GM21360 (cell line): Measurements from ENCODE around the gene MLPH.

Experiments used
- ATAC-seq: cut with Tn5 transposase; IDR thresholded peaks from one replicate; pipeline ENCODE4 v1.9.1; 2021; ENCODE audit warnings: mild to moderate bottlenecking, moderate library complexity; ENCODE audit not compliant: unreplicated experiment

MLPH gene

DNA sequence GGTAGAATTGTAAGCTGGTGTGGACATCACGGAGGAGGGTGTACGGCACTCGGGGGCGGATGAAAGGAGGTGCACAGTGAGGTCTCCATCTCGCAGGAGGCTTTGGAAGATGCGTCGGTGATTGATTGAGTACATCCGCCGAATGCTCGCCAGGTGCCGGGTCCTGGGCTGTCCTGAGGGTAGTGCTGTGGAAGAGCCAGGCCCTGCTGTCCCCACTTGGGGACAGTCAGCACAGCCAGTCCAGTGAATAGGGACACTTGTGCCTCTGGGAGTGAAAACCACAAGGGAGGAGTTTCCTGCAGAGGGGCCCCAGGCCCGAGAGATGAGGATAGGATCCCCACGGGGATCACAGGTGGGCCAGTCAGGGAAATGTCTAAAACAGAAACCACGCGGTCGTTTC lies 28.1 kb downstream of the MLPH start:
- ATAC-seq = no peak

DNA sequence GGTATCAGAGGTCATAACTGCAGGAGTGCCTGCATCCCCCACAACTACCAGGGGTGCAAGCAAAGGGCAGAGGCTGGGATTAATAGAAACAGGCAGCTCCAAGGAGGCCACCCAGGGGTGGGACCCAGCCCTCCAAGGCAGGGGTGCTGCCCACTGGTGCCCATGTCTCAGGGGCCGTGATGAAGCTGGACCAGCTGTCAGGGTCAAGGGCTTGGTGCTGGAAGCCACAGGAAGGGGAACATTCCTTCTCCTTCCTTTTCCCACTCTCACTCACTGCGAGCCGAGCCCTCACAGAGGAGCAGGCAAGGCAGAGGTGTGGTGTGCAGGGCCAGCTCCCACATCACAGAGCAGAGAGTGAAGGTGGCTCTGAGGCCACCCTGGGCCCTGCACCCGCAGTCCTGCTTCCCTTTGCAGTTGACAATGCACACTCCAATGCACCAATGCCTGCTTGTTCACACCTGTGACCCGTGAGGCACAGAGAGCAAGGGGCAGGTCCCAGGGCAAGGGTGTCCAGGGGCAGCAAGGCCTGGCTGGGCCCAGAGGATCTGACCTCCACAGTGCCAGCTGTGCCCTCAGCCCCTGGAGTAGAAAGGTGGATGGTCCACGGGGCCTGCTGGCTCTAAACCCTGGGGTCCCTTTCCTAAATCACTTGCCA lies 28.7 kb downstream of the MLPH start:
- ATAC-seq = no peak

DNA sequence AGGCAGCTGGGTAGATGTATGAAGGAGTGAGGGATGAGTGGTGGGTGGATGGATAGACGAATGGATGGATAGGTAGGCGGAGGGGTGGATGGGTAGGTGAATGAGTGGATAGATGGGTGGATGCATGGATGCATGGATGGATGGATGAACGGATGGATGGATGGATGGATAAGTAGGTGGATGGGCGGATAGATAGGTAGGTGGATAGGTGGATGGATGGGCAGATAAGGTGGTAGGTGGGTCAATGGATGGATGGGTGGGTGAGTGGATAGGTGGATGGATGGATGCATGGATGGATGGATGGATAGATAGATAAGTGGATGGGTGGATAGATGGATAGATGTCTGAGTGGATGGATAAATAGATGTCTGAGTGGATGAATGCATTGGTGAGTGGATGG lies 30.1 kb downstream of the MLPH start:
- no peak for ATAC-seq

DNA sequence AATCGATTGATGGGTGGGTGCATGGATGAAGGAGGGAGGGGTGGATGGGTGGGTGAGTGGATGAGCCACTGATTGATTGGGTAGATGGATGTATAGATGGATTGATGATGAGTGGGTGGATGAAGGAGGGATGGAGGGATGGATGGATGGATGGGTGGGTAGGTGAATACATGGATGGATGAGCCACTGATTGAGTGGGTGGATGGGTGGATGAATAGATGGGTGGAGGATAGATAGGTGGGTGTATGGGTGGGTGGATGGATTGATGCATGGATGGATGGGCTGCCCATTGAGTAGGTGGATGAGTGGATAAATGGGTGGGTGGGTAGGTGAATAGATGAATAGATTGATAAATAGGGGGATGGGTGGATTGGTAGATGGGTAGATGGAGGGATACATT lies 30.9 kb downstream of the MLPH start:
- no peak for ATAC-seq

DNA sequence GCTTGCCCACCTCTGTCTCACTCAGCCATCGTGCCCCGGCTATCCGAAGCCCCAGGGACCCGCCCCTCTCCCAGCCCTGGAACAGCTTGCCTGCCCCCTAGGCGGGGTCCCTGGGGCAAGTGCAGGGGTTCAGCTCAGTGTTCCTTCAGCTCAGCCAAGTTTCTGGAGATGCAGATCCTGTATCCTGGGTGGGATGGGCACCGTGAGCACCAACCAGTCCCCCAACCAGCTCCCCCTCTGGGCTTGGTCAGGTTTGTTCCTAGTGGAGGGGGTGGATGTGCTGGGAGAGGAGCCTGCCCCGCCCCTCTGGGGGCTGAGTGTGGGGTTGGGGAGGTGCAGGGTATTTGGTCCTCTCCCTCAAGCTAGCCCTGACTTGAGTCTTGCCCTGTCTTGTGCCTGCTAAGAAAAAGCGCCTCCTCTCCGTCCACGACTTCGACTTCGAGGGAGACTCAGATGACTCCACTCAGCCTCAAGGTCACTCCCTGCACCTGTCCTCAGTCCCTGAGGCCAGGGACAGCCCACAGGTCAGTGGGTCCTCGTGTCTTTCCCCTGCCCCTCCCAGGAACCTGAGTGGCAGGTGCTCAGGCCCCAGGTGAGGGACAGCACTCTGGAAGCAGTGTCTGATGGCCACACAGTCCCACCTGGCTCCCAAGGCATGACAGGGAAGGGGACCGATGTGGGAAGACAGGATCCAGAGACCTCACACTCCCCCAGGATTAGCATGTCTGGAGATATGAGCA lies 32.6 kb downstream of the MLPH start:
- ATAC-seq = no peak

DNA sequence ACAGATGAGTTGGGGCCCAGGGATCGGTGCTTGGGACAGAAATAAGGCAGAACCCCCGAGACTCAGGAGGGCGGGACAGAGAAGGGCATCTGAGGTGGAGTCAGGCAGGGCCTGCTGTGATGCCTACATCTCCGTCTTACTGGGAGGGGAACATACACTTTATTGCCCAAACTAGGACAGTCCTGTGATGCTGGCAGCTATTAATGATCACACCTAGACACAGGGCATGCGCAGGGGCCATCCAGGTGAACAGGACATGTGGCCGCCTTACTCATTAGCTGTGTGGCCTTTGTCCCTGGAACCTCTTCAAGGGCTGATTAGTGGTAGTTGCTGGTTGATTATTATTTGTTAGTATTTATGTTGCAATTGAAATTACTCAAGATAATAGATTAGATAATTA lies 33.2 kb downstream of the MLPH start:
- ATAC-seq = no peak

DNA sequence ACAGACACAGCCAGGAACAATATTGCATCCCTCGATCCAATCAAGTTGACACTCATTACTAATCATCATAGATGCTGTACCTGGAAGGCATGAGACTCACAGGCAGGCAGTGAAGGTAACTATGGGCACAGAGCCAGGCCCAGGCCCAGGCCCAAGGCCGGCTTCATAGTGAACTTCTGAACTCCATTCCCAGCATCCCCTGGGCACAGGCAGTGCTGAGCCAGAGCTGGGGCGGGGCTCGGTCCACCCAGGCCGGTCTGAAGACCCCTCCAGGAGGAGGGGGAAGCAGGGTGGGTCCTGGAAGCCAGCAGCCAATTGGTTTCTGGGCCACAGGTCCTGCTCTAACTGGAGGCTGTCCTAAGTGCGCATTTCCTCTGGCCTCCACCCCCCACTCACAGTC lies 37.6 kb downstream of the MLPH start:
- no peak for ATAC-seq

DNA sequence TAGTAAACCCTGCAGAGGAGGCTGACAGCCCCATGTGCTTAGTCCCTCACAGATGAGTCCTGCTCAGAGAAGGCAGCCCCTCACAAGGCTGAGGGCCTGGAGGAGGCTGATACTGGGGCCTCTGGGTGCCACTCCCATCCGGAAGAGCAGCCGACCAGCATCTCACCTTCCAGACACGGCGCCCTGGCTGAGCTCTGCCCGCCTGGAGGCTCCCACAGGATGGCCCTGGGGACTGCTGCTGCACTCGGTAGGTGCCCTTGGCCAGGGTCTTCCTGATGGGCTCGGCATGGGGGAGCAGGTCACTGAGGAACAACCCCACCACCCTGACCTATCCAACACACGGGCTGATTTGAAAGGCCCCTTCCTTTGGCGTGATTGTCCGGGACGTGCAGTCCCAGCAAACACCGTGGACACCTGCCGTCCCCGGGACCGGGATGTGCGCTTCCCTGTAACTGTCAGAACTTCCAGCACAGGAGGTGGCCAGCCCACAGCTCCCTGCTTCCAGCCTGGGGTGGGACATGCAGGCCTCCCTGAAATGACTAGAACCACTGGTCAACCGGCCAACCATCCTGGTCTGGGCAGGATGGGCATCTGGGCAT lies 38.6 kb downstream of the MLPH start:
- ATAC-seq = no peak

DNA sequence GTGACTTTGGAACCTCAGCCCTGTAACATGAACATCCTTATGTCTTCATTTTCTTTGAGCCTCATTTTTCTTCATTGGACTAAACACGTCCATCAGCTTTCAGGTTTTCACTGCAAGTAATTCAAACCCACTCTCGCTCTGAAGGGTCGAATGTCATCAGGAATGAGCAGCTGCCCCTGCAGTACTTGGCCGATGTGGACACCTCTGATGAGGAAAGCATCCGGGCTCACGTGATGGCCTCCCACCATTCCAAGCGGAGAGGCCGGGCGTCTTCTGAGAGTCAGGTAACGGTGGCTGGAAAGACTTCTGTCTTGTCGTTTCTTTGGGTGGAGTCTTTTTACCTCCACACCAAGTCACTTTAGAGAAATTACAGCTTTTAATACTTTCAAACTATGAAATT lies 40.2 kb downstream of the MLPH start:
- no peak for ATAC-seq

DNA sequence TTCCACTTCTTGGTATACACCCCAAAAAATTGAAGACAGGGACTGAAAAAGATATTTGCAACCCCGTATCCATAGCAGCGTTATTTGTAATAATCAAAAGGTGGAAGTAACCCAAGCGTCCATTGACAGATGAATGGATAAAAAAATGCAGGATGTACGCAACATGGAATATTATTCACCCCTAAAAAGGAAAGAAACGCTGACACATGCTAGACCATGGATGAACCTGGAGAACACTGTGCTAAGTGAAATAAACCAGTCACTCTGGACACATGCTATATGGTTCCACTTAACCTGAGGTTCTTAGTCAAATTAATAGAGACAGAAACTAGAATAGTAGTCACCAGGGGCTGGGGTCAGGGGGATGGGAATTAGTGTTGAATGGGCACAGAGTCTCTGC lies 40.7 kb downstream of the MLPH start:
- no peak for ATAC-seq

DNA sequence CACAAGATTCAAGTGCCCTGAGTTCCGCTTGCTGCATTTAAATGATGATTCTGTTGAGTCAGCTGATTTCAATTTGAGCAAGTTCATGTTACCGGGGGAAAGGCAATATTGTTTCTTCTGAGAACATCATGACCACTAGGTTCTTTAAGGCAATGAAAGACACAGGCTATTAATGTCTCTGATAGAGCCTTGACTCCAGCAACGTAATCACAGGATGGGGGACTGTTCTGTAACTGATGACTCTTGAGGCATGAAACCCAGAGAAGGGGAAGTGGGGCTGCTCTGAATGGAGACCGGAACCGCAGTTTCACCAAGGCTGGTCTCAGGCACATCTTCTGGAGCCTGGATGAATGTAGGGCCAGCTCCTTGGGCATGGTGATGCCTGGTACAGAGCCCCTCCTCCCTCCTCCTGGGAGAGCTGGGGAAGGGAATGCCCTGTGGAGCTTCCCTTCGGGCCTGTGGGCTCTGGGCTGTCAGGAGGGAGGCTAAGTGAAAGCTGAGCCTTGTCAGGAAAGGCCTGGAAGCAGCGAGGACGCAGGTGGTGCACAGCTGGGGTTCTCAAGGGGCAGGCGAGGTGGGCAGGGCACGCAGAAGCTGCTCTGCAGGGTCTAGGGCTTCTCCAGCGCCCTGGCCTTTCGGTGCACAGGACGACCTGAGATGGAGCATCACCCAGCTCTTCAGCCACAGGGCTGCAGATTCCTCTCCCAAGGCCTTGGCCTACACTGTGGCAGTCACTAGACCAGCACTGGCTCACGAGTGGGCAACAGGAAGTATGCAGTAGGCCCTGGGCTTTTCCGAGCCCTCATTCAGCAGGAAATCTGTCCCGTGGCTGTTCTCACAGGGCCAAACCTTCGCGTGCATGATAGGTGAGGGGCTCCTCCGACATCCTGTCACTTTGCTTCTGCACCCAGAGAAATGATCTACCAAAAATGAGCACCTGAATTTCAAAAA lies 42.7 kb downstream of the MLPH start:
- peak; percentile 86 for ATAC-seq

DNA sequence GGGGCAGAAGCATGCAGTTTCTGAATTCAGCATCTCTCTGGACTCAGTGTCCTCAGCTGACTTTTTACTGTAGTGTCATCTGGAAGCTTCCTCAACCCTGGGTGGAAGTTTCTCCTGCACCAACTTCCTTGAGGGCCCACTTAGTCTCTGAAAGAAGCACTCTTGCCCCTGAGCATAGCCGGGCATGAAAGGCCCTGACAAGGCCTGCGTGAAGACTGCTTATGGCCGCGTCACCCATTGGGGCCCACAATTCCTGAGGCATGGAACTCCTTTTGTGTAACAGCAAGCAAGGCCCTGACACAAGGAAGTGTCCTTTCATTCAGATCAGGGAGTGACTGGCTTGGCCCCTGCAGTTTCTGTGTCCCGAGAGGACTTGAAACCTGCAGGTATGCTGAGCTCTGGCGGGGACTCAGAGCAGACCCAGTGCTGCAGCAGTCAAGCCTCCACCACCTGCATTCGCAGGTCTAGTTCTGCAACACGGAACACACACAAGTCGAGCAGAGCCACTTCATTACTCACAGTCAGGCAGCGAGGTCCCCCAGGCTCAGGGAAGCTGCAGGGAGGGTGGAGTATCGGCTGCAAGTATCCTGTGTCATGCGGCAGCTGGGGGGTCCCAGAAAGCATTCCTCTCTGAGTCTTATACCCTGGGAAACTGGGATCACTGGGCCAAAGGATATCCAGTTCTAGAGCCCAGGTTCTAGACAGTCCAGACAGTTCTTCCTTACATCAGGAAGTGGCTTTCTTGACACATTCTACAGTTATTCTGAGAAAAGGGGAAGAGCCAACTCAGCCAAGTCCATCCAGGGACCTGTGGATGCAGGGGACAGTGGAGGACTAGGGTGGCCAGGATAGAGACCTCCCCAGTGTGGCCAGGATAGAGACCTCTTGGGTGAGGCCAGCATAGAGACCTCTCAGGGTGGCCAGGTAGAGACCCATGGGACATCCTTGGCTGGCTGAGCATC lies 43.7 kb downstream of the MLPH start:
- ATAC-seq = no peak

DNA sequence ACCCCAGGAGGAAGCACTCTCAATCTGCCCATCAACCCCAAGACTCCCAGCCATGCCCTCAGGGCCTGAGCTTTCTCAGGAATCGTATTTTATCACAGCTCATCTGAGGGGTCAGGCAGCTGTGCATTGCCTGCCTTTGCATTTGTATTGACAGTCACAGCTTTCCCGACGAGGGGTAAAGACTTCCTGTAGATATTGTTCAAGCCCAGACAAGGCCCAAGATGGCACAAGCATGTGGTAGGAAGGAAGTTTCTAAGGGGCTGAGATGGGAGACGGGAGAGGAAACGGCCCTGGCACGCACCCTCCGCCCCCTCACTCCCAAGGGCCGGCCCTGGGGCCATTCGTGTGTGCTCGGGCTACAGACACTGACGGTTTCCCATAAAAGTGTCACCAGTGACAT lies 45.1 kb downstream of the MLPH start:
- no peak for ATAC-seq

DNA sequence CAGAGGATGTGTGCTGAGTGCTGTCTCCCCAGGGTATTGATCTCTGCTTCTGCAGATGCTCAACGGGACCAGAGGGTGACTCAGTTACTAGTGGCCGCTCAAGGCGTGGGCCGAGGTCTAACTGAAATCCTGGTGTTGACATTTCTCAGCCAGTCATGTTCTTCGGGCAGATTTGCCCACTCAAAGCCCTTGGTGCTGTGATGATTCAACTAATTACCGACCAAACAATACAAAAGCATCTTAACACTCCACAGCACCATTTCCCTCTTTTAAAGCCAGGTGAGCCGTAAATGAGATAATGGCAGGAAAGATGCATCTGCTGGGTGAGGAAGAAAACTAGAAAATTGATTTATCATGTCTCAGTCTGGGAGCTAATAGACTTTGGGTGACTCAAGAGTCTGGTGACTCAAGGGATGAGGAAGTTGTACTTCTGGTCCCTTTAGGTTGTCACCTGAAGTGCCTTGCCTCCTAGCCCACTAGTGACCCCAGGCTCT lies 46.7 kb downstream of the MLPH start:
- ATAC-seq = no peak

DNA sequence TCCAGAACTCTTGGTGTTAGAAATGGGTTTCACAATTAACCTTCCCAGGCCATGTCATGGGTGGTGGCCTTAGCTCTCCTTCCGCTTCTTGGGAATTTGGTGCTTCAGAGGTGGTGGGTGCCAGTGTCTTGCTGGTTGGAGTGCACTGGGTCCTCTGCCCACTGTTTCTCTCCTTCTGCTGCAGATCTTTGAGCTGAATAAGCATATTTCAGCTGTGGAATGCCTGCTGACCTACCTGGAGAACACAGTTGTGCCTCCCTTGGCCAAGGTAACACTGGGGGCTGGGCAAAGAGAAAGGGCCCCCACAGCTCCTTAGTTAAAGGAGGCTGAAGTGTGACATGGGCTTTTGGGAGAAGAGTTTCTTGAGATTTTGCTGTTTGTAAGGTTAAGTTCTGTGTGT lies 47.3 kb downstream of the MLPH start:
- ATAC-seq = no peak

DNA sequence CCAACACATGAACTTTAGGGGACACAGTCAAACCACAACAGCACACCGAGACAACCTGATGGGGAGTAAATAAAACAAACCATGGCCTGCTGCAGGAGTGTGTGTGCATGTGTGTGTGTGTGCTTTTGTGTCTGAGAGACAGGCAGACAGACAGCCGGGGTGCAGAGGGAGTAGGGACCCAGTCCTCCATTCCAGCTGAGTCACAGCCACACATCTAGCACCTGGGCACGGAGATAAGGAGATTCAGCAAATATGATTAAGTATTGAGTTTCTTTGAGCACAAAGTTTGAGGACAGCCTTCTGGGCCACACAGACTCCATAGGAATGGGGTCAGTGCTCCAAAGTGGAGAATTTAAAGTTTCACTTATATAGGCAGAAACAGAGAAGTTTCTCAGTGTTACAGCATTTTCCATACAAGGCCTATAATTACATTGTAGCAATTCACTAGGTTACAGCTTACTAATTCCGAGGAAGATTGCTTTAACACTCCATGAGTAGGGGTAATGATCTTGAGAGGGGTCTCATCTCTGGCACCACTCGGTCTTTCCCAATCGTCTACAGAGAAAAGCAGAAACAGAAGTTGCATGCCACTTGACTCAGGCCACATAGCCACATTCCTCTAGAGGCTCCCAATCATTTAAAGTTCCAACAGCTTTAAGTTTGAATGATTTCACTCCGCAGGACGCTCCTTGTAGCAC lies 48.5 kb downstream of the MLPH start:
- no peak for ATAC-seq

DNA sequence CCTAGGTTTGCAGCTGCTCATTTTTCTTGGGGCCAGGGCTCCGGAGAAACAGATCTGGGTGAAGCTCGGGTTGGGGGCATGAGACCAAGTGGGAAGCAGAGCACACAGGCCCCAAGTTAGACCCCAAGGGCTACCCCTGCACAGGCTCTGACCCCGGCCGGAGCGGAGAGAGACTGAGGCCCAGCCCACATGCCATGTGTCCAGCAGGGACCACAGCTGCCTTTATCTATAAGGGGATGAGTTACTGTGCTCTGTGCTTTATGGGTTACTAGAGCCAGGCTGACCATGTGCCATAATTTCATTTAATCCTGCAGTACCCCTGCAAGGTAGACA lies 49.0 kb downstream of the MLPH start:
- no peak for ATAC-seq

DNA sequence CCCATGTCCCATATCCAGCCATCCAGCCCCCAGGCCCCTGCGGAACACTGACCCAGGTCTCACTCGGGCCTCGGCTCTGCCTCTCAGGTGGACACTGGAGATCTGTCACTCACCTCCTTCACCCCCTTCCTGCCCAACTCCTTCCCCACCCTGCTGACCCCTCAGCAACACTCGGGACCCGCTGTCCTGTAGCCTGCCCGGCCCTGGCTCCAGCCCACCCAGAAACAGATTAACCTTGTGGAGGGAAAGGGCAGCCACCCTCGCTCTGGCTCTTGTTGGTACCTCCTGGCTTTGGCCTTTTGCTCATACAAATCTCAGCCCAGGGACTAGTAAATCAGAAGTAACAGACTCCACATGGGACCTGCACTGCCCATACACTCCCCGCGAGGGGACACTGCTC lies 49.6 kb downstream of the MLPH start:
- ATAC-seq = no peak

DNA sequence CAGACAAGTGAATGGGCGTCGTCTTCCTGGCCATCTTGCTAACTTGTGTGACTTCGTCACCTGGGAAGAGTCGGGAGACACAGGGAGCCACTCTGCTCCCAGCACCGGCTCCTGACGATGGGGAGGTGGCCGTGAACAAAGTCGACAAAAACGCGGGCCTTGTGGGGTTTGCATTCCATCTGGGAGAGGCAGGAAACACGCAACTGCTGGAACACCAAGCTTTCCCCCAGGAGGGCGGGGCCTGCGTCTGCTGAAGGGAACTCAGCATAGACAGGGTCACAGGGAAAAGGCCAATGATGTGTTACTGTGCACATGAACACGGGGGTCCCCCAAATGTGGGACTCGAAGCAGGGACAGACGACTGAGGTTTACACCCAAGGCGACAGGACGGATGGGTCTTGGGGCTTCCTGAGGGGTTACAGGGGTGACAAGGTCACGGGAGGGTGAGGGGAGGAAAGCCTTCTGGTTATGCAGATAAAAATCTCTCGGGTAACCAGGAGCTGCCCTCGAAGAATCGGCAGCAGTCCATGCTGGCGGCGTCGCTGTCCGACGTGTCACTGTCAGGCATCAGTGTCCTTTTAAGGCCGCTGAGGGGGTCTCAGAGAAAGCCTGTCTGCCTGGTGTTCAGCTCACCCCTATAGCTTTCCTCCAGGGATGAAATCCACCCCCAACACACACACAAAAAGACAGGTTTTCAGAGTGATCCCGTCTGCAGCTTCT lies 51.1 kb downstream of the MLPH start:
- ATAC-seq = no peak
